Colonic mucosa (tissue), 4 donors: ENCODE measurements around the gene FAM219A. TPM values are rescaled to one million over a fixed set of nuclear protein-coding genes. Genes with fewer than 3 reads are reported as not detected.

Experiments
- DNase-seq: peaks from one replicate; pipeline ENCODE4 v3.0.0-alpha.2; 2020
- H3K27ac ChIP-seq: fragments of 200-600 bp; one replicate; pipeline ENCODE4 v1.8.0; 2021
- H3K27me3 ChIP-seq: fragments of 200-600 bp; one replicate; pipeline ENCODE4 v1.8.0; 2021
- H3K36me3 ChIP-seq: fragments of 200-600 bp; one replicate; pipeline ENCODE4 v1.8.0; 2021
- H3K4me1 ChIP-seq: fragments of 200-600 bp; one replicate; pipeline ENCODE4 v1.8.0; 2021; ENCODE audit warnings: mild to moderate bottlenecking
- H3K4me3 ChIP-seq: fragments of 200-600 bp; one replicate; pipeline ENCODE4 v1.8.0; 2021
- H3K9ac ChIP-seq, 2 donors: one replicate each; pipeline ENCODE4 v1.7.0; 2013; ENCODE audit warnings: control low read depth in 2 of 2, low read depth in 2 of 2, low read length in 2 of 2
- H3K9me3 ChIP-seq: fragments of 200-600 bp; one replicate; pipeline ENCODE4 v1.8.0; 2021
- intact Hi-C: fragments of 100-400 bp; cut with DNase I; formaldehyde crosslinking; loops from one replicate; pipeline ENCODE4 v1.14.1; 2022
- total RNA-seq, 2 donors: library from RNA; stranded (reverse); fragmentation: NEBNext Ultra II Directional in 1 of 2; extraction: Animal tissue kit (Norgen Biotek cat#: 25700) in 1 of 2; gene quantifications; one replicate each; pipeline ENCODE4 v1.2.1, GENCODE V29; 2021
- TF ChIP-seq, protein P1 (sequence below): fragments of 200-600 bp; IDR thresholded peaks from one replicate; pipeline ENCODE4 v1.8.0; 2022; ENCODE audit warnings: antibody characterized with exemption, mild to moderate bottlenecking
- donor health status: healthy.
- donor health status: DM: no; HTN: no; CAD: no.
- donor health status: DM: no; HTN: no; CAD: no.

FAM219A gene
- total RNA-seq, 2 donors from 2014 or later: 6.3 to 7.5 TPM

DNA sequence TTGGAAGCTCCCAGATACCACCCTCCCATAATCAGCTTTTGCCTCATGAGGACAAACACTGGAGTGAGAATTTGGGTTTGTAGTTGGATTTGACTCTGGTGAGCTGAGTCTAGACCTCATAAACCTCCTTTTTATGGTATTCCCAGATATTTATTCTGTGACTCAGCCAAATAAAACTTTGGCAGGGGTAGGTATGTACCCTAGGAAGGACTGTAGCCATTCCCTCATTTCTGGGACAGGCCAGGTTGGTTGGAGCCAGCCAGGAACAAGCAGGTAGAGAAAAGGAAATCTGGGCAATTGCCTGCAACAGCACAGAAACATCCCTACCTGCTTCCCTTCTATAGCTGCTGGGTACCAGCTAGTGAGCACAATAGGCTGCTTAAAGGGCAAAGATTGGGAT is 45.0 kb upstream of the FAM219A start:
- intact Hi-C loops: no loop called here
- Histone ChIP-seq H3K4me3 (no peak overlapping the region), H3K27me3 (no peaks in the 10 kb centered on the region), H3K9ac (no peak overlapping the region), H3K36me3 (no peaks in the 10 kb centered on the region), H3K9me3 (no peaks in the 10 kb centered on the region), H3K4me1 (no peaks in the 10 kb centered on the region), H3K27ac (no peak overlapping the region)
- no peak for DNase-seq
- TF ChIP-seq, protein P1, sequence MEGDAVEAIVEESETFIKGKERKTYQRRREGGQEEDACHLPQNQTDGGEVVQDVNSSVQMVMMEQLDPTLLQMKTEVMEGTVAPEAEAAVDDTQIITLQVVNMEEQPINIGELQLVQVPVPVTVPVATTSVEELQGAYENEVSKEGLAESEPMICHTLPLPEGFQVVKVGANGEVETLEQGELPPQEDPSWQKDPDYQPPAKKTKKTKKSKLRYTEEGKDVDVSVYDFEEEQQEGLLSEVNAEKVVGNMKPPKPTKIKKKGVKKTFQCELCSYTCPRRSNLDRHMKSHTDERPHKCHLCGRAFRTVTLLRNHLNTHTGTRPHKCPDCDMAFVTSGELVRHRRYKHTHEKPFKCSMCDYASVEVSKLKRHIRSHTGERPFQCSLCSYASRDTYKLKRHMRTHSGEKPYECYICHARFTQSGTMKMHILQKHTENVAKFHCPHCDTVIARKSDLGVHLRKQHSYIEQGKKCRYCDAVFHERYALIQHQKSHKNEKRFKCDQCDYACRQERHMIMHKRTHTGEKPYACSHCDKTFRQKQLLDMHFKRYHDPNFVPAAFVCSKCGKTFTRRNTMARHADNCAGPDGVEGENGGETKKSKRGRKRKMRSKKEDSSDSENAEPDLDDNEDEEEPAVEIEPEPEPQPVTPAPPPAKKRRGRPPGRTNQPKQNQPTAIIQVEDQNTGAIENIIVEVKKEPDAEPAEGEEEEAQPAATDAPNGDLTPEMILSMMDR: no peak

DNA sequence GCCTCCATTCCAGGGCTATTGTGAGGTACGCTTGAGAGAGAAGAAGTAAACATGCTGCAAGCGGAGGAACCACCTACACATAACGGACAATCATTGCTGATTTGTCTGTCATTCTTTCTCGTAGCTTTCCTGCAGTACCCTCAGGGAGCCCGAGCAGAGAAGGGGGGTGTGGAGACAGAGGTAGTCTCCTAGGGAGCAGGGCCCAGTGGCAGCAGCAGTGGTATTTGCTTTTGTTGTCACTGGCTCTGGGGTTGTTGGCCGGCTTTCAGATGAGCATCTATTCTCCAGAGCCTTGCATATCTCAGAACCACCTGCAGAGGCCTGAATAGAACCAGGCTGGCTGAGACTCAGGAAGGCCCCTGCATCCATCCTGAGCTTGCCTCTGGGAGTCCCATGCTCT is 44.5 kb upstream of the FAM219A start:
- no peak overlapping the region for H3K4me3 ChIP-seq
- no peak overlapping the region for H3K27ac ChIP-seq
- no peaks in the 10 kb centered on the region for H3K4me1 ChIP-seq
- H3K9ac ChIP-seq: no peak overlapping the region
- no peaks in the 10 kb centered on the region for H3K9me3 ChIP-seq
- no peaks in the 10 kb centered on the region for H3K27me3 ChIP-seq
- no peak for DNase-seq
- H3K36me3 ChIP-seq: no peaks in the 10 kb centered on the region
- intact Hi-C loops: no loop called here
- TF ChIP-seq, protein P1: no peak

DNA sequence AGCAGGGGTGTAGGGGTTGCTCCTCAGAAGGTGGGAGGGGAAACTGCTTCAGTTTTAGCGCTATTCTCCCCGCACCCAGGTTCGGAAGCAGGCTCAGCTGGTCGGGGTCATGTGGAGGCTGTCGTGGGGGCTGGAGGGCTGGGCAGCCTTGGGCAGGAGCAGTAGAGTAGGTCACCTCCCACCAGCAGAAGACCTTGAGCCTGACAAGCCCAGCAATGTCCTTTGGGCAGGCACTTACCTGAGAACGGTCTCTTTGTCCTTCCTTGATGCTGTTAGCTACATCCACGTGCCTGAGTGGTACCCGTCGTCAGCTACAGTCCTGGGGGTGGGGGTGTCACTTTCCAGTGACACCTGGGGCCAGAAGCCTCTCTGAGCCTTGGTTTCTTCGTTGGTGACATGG is 44.1 kb upstream of the FAM219A start:
- Histone ChIP-seq H3K9me3 (no peaks in the 10 kb centered on the region), H3K9ac (no peak overlapping the region), H3K4me1 (no peaks in the 10 kb centered on the region), H3K4me3 (no peak overlapping the region), H3K27ac (no peak overlapping the region), H3K36me3 (no peaks in the 10 kb centered on the region), H3K27me3 (no peaks in the 10 kb centered on the region)
- DNase-seq: no peak
- TF ChIP-seq, protein P1: no peak
- intact Hi-C loops: no loop called here

DNA sequence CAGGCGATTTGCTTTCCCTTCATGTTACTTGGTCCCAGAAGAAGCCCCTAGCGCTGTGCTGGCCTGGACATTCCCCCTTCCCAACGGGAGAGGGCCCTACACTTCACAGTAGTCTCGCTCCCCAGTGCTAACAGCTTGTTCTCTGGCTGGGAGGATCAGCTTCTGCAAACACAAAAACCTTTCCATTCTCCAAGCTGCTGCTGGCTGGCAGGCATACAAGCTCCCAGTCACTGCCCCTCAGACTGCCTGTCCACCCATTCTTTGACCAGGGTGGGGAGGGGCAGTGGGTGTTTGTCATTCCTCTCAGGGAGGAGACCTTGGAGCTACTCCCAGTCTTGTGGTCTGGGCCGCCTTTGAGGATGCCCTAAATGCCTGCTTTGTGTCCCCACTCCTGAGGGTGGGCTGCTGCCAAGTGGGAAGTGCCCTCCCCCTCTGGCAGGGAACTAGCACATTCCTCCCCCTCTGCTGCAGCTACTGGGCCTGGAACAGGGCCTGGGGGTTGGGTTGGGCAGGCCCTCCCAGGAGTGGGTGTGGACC is 43.6 kb upstream of the FAM219A start:
- Histone ChIP-seq H3K36me3 (no peaks in the 10 kb centered on the region), H3K9me3 (no peaks in the 10 kb centered on the region), H3K9ac (no peak overlapping the region), H3K4me1 (no peaks in the 10 kb centered on the region), H3K27me3 (no peaks in the 10 kb centered on the region), H3K4me3 (no peak overlapping the region), H3K27ac (no peak overlapping the region)
- TF ChIP-seq, protein P1: no peak
- DNase-seq: no peak
- intact Hi-C loops: loop anchor here (2.0 kb wide), 1 partner anchor 65 kb away; no protein-coding TSS in a partner anchor

DNA sequence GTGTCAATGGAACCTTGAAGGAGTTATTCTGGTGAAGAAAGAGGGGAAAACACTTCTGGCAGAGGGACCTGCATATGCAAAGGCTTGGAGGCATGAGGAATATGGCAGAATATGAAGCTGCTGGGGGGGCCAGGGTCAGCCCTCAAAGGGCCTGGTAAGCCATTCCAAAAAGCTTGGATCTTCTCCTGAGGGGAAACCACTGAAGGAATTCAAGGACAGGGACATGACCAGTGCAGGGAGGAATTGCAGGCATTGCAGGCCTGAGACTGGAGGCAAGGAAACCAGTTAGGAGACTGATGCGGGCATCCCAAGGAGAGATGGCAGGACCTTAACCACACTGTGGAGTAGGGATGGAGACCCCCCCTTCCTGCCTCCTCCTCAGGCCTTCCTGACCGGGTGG is 43.0 kb upstream of the FAM219A start:
- TF ChIP-seq, protein P1: no peak
- Histone ChIP-seq H3K4me1 (no peaks in the 10 kb centered on the region), H3K9ac (no peak overlapping the region), H3K4me3 (no peak overlapping the region), H3K27ac (no peak overlapping the region), H3K36me3 (no peaks in the 10 kb centered on the region), H3K27me3 (no peaks in the 10 kb centered on the region), H3K9me3 (no peaks in the 10 kb centered on the region)
- intact Hi-C loops: loop anchor here (2.0 kb wide), 1 partner anchor 65 kb away; no protein-coding TSS in a partner anchor
- DNase-seq: no peak
